NCI-H1436 treated with DMSO at 0.1 percent for 48 hours (cell line): ENCODE measurements around the gene PTPN14.

Experiments
- DNase-seq: peaks from one replicate; lab custom pipeline; 2025; lab: John Stamatoyannopoulos, UW

The PTPN14 gene

GRCh38 chr1:214427871-214428277, 123.5 kb downstream of the PTPN14 start:
- no peak for DNase-seq

- DNase-seq, result no peak
Observed at GRCh38 chr1:214426426-214426812, 125.0 kb downstream of the PTPN14 start.

GRCh38 chr1:214425716-214426425, 125.5 kb downstream of the PTPN14 start:
- DNase-seq, result no peak

GRCh38 chr1:214425101-214425500, 126.3 kb downstream of the PTPN14 start:
- DNase-seq, result no peak

- DNase-seq, result no peak
Observed at GRCh38 chr1:214423045-214423444, 128.4 kb downstream of the PTPN14 start.

- no peak for DNase-seq
Observed at GRCh38 chr1:214422137-214422671, 129.2 kb downstream of the PTPN14 start.

GRCh38 chr1:214420833-214421232, 130.6 kb downstream of the PTPN14 start:
- no peak for DNase-seq

GRCh38 chr1:214420341-214420740, 131.1 kb downstream of the PTPN14 start:
- DNase-seq, result no peak

GRCh38 chr1:214419650-214420049, 131.8 kb downstream of the PTPN14 start:
- DNase-seq, result no peak

- DNase-seq, result no peak
Observed at GRCh38 chr1:214418391-214418790, 133.0 kb downstream of the PTPN14 start.

- DNase-seq, result no peak
Observed at GRCh38 chr1:214417545-214418210, 133.7 kb downstream of the PTPN14 start.

GRCh38 chr1:214416858-214417257, 134.5 kb downstream of the PTPN14 start:
- no peak for DNase-seq

- no peak for DNase-seq
Observed at GRCh38 chr1:214416417-214416816, 135.0 kb downstream of the PTPN14 start.

GRCh38 chr1:214415131-214415530, 136.3 kb downstream of the PTPN14 start:
- no peak for DNase-seq

GRCh38 chr1:214414691-214415090, 136.7 kb downstream of the PTPN14 start:
- no peak for DNase-seq

- DNase-seq, result no peak
Observed at GRCh38 chr1:214413315-214413714, 138.1 kb downstream of the PTPN14 start.

GRCh38 chr1:214404571-214405213, 146.7 kb downstream of the PTPN14 start:
- DNase-seq, result no peak

- no peak for DNase-seq
Observed at GRCh38 chr1:214404154-214404553, 147.2 kb downstream of the PTPN14 start.

- no peak for DNase-seq
Observed at GRCh38 chr1:214403431-214403830, 148.0 kb downstream of the PTPN14 start.

- DNase-seq, result peak; percentile 3
Observed at GRCh38 chr1:214402613-214403083, 148.8 kb downstream of the PTPN14 start.

GRCh38 chr1:214401666-214402065, 149.7 kb downstream of the PTPN14 start:
- DNase-seq, result no peak

GRCh38 chr1:214400131-214400530, 151.3 kb downstream of the PTPN14 start:
- DNase-seq, result no peak

GRCh38 chr1:214398490-214398889, 152.9 kb downstream of the PTPN14 start:
- DNase-seq, result no peak
